T-helper 2 cell treated with Interferon-gamma antibody and Interleukin-4, amounts not matched to agents 100 ng/mL and 5 ng/mL, for 36 hours (primary cell): ENCODE measurements around the gene RNASET2. TPM values are rescaled to one million over a fixed set of nuclear protein-coding genes. Genes with fewer than 3 reads are reported as not detected.
"Not testable (repeated sequence)": the region's sequence is repeated elsewhere in the genome, so short reads cannot be mapped to it uniquely, and the experiment has no call there.

ENCODE experiments used
- intact Hi-C: fragments of 100-400 bp; cut with micrococcal nuclease; formaldehyde crosslinking; loops from one replicate; pipeline ENCODE4 v1.15.1; 2023
- total RNA-seq: library from RNA; stranded (reverse); gene quantifications from 2 replicates; pipeline ENCODE4 v1.2.3, GENCODE V29; 2022

Gene RNASET2
- total RNA-seq, 1 donor from 2014 or later = 114 TPM

GRCh38 chr6:166949528-166950442 lies 6.6 kb downstream of the RNASET2 start:
- intact Hi-C loops = loop anchor here (5.0 to 10.0 kb wide), 5 partner anchors 42 to 755 kb away; partner anchors contain the start of genes MPC1 and SFT2D1

DNA sequence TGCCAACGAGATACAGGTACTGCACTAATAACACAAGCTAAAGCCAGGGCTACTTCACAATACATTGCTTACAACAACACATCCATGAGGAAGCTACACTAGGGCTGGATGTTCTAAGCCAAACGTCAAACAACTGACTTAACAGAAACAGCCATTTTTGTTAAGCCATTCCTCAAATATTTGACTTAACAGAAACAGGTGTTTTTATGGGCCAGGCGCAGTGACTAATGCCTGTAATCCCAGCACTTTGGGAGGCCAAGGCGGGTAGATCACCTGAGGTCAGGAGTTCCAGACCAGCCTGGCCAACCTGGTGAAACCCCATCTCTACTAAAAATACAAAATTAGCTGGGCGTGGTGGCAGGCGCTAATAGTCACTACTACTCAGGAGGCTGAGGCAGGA lies 7.6 kb downstream of the RNASET2 start:
- intact Hi-C loops = not testable (repeated sequence)

DNA sequence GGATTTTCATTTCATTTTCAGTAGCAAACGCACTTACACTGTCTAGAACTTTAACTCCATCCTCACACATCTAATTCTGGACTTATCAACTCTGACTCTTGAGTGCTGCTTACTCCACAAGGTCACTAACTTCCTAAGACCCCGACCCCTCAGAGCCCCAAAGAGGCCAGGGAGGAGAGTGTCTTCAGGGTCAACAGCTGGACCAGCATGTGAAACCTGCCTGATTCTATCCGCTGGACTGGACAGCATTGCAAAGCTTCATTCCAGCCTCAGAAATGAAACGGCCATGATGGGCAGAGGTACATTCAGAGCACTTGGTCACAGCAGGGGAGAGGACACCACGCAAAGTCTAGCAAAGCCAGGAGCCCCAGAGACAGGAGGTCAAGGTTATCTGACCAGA lies 9.1 kb downstream of the RNASET2 start:
- intact Hi-C loops = no loop called here

DNA sequence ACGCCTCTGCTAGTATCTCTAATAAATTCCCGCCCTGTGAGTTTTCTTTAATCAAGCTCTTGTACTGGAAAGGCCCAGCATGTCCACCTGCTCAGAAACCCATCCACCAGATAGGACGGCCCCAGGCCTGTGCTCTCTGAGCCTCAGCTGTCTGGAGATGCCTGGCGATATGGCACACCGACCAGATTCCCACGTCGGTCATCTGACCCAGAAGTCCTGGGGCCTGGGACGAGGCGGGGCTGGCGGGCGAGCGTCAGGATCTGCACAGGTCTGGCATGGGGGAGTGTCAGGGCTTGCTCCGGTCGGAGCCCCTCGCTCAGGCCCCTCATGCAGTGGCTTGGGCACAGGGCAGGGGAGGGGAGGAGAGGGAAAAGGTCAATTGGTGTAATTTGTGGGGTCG lies 10.2 kb downstream of the RNASET2 start:
- intact Hi-C loops = no loop called here

DNA sequence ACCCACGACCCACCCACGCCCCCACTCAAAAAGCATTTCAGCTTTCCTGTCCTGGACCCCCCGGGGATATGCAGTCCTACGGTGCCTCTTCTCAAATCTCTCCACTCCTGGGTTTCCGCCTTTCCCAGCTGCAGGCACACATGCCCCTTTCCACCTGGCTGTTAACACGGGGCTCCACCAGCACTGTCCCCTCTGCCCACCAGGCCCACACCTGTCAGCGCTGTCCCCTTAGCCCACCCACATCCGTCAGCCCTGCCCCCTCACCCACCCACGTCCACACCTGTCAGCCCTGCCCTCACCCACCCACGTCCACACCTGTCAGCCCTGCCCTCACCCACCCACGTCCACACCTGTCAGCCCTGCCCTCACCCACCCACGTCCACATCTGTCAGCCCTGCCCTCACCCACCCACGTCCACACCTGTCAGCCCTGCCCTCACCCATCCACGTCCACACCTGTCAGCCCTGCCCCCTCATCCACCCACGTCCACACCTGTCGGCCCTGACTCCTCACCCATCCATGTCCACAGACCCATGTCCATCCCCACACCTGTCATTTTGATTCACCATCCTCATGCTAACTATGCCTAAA lies 11.6 kb downstream of the RNASET2 start:
- intact Hi-C loops = no loop called here

GRCh38 chr6:166942393-166943168 lies 13.8 kb downstream of the RNASET2 start:
- intact Hi-C loops = loop anchor here (1.0 kb wide), 1 partner anchor 9 kb away; no protein-coding TSS in a partner anchor

DNA sequence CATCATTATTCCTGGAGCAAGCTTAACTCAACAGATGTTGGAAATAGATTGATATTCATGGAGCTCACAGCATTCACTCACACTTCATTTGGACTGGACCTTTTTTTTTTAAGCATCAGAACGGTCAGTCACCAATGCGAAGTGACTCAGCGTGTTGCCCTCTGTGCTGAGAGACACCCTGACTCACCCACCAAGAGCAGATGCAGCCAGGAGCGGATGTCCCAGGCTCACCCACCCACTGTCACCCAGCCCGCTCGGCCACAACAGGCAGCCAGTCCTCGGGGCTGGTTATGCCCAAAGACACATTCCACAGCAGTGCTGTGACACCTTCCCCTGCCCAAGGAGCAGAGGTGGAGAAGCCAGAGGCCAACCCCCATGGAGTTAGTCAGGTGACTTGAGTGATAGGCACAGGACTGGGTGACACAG lies 15.7 kb downstream of the RNASET2 start:
- intact Hi-C loops = no loop called here

- intact Hi-C loops = no loop called here
Measured at GRCh38 chr6:166939894-166940293, 16.5 kb downstream of the RNASET2 start.

DNA sequence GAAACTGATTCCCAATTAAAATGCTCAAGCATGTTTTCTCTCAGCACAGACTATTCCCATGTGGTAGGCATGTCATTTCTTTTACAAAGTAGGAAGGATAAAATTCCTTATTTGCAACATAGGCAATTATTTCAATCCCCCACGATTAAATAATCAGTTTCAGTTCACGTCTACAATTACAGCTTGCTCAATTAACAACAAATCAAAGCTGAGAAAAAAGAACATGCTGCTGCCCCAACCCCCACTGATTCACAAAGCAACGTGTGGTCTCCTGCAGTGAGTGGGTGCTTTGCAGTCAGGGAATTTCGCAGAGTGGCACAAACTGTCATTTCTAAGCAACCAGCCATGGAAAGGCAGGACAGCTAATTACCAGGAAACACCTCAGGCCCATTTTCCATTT lies 17.0 kb downstream of the RNASET2 start:
- intact Hi-C loops = no loop called here

- intact Hi-C loops = no loop called here
Measured at GRCh38 chr6:166938704-166939103, 17.6 kb downstream of the RNASET2 start.

- intact Hi-C loops = no loop called here
Measured at GRCh38 chr6:166938150-166938549, 18.2 kb downstream of the RNASET2 start.

- intact Hi-C loops = no loop called here
Measured at GRCh38 chr6:166937746-166938145, 18.6 kb downstream of the RNASET2 start.

GRCh38 chr6:166936079-166936787 lies 20.1 kb downstream of the RNASET2 start:
- intact Hi-C loops = no loop called here

- intact Hi-C loops = no loop called here
Measured at GRCh38 chr6:166935353-166935752, 21.0 kb downstream of the RNASET2 start.

- intact Hi-C loops = no loop called here
Measured at GRCh38 chr6:166934174-166934573, 22.2 kb downstream of the RNASET2 start.

DNA sequence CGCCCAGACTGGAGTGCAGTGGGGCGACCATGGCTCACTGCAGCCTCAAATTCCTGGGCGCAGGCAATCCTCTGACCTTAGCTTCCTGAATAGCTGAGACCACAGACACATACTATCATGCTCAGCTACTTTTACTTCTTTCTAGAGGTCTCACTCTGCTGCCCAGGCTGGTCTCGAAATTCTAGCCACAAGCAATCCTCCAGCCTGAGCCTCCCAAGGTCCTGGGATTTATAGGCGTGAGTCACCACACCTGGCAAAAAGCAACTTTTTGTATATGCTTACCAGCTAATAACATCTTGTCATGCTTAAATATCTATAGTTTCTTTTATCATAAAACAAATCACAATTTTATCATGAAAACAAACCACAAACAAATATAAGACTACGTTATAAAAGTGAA lies 23.0 kb downstream of the RNASET2 start:
- intact Hi-C loops = no loop called here

DNA sequence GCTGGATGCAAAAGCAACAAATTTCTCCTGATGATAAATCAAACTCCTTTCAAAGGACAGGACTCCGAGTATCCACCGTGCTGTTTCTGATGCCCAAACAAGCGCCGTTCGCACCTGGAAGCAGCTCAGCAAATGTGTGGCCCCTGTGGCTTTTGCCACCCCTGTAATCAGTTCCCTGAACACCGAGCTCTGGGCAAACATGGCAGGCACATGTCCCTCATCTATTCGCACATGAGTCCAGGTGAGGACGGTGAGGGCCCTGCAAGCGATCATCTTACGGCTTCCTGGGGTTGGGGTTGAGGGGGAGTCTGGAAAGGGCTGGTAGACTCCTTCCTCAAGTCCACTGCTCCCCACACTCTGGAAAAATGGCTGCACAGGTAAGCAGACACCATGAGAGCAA lies 23.7 kb downstream of the RNASET2 start:
- intact Hi-C loops = no loop called here

DNA sequence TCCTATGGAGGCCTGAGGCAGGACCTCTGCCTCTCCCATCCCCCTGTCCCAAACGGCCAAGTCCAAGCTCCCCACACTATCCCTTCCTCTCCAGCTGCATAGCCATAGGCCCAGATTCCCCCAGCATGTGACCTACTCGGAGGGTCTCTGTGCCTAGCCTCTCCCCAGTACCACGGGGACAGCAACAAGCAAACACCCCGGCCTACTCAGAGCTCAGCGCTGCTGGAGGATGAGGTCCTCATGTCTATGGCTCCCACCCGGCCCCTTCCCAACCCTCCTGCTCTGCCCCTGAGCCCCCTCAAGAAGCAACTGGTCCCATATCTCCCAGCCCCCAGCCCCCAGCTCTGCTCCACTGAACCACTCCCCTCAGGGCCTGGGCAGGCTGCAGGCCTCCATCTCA lies 24.2 kb downstream of the RNASET2 start:
- intact Hi-C loops = no loop called here

GRCh38 chr6:166931426-166931970 lies 24.9 kb downstream of the RNASET2 start:
- intact Hi-C loops = no loop called here

DNA sequence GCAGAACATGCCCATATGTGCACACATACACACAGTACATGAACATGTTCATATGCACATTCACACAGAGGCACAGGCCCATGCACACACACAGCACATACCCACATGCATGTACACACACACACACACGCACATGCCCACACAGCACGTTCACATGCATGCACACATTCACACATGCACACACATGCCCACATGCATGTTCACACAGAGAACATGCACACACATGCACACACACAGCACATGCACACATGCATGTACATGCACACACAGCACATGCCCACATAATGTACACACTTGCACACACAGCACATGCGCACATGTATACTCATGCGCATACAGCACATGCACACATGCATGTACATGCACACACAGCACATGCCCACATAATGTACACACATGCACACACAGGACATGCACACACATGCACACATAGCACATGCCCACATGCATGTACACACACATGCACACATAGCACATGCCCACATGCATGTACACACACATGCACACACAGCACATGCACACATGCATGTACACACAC lies 25.9 kb downstream of the RNASET2 start:
- intact Hi-C loops = no loop called here
